NCI-H446 (cell line): ENCODE results near the gene ZFX.
"Not testable (repeated sequence)": the region's sequence is repeated elsewhere in the genome, so short reads cannot be mapped to it uniquely, and the experiment has no call there.

ENCODE experiments used
- DNase-seq, 2 experiments: peaks; one replicate each; lab custom pipeline; 2025; lab: John Stamatoyannopoulos, UW

Gene ZFX

DNA sequence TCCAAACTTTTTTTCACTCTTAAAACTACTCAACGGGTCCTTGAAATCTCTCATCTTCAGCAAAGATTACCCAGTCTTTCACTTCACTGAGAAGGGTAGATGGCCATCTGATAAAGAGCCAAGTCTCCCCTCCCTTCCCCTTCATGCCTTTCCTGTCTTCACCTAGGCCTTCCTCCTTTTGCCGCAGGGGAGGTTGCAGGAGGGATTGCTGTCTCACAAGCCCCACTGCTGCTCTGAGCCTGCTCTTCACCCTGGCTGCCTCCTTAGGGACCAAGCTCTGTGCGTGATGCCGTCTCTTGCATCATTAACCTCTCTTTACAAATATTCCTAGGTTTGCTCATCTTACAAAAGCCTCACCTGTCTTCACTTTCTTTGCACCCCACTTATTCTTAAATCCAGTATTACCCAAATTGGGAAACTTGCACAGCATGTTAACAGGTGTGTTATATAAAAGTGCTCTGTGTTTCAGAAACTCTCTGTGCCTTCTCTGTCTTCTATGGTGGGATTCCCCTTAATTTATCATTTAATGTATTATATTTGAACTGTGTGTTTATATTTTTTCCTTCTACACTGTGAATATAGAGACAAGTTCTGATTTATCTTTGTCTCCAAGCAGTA, 3.8 kb downstream of the ZFX start:
- no peak for DNase-seq

DNA sequence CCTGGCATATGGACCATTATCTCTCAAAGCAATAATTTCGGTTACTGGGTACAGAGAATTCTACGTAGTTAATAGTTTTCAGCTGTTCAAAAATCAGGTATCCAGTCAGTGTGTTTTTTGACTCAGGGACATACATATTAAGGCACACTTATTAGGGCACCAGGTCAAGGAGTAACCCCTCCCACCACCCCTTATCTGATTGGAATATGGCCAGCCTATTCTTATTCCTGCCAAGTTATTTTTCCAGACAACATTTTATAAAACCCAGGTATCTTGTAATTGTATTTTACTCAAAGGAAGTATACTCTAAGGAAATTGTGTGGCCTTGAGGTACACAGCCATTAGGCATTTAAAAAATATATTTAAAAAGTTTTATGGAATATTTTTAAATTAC, 4.3 kb downstream of the ZFX start:
- DNase-seq, result no peak

DNA sequence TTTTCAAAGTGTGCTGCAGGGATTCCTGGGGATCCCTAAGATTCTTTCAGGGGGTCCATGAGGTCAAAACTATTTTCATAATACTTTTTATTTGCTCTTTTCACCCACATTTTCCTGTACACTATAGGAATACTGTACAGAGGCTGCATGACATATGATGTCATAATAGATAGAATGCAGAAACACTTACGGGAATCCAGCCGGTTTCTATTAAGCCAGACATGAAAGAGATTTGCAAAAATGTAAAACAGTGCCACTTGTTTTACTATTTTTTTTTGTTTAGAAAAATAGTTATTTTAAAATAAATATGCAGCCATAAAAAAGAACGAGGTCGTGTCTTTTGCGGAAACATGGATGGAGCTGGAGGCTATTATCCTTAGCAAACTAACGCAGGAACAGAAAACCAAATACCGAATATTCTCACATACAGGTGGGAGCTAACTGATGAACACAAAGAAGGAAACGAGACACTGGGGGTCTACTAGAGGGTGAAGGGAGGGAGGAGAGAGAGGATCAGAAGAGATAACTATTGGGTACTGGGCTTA, 5.0 kb downstream of the ZFX start:
- no peak for DNase-seq

DNA sequence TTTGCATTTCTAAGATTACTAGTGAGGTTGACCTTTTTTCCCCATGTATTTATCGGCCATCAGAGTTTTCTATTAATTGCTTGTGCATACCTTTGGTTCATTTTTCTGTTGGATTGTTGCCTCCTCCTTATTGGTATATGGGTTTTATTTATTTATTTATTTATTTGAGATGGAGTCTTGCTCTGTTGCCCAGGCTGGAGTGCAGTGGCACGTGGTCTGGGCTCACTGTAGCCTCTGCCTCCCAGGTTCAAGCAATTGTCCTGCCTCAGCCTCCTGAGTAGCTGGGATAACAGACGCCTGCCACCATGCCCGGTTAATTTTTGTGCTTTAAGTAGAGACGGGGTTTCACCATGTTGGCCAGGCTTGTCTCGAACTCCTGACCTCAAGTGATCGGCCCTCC, 6.2 kb downstream of the ZFX start:
- not testable (repeated sequence) for DNase-seq

DNA sequence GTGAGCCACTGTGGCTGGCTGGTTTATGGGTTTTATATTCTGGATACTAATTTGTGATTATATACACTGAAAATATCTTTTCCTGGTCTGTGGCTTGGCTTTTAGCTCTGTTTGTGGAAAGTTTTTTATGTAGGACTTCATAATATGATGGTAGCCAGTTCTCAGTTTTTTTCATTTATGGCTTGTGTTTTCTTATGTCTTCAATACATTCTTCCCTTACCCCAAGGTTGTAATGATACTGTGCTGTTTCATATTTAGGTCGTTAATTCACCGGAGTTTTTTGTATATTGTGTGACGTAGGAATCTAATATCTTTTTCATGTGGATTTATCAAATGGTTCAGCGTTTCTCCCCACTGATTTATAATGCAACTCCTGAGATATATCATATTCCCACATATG, 6.6 kb downstream of the ZFX start:
- no peak for DNase-seq

DNA sequence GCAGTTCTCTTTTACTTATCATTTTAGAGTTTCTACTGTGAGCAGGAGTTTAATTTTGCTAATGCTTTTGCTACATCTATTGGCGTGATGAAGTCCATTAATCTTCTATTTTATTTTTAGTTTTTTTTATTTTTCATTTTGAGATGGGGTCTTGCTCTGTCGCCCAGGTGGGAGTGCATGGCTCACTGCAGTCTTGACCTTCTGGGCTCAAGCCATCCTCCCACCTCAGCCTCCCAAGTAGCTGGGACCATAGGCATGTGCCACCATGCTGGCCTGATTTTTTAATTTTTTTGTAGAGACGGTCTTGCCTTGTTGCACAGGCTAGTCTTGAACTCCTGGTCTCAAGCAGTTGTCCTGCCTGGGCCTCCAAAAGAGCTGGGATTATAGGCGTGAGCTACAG, 9.4 kb downstream of the ZFX start:
- DNase-seq, result no peak

DNA sequence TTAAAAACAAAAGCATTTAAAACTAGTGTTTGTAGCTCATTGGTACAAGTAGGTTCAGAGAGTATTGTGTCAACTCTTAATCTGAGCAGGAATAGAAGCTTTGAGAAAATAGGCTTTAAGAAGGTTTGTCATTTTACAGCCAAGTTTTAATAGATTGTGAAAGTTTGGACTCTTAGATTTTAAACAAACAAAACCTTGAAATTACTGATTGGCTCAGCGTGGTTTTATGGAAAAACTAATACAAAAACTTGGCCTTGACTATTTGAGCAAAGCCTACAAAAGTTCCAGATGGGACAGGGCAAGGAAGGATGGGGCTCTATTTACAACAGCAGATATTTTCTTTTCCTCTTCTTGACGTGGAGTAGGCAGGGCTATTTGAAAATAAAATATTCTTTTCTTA, 16.5 kb downstream of the ZFX start:
- no peak for DNase-seq

DNA sequence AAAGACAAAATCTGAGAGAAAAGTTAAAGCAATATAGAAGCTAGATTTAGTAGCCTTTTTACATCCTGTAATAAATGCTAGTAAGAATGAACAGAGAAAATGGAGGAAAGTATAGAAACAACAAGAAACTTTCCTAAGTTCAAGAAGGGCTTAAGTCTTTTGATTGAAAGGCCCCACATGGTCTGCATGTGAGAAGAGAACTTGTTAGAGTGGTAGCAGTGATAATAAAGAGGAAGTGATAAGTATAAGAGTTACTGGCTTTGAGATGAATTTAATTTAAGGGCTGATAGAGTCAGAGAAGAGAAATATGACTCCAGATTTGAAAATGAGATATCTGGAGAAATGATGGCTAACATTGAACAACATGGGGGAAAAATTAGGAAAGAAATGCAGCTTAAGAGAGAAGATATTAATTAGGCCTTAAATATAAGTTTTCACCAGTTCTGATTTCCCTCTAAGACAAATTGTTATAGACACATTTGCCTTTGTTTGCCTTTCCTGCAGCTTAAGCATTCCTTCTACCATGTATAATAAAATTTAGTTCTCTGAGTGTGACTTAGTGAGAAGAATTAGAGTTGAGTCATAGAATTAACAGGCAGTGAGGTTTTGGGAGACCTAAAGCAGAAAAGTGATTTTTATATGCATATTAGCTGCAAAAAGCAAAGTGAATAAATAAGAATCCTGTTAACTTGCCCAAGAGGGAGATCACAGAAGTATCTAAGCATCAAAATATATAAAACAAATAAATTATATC, 18.4 kb downstream of the ZFX start:
- no peak for DNase-seq

DNA sequence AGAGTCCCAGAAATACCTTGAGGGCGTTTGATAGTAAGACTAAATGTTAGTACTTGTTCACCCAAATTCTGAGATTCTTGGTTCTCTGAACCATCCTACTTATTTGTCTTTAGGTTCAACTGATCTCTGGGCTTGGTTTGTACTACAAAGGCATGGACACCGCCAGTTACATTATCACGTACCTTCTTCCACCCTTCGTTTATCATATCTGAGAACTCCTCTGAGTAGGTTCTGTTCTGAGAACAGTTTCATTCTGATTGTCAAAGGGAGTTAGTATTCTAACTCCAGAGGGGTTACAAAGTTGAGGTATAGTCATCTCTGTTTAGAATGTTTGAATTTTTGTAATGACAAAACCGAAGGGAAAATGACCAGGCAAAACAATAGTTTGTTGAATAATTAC, 19.3 kb downstream of the ZFX start:
- DNase-seq, result no peak

DNA sequence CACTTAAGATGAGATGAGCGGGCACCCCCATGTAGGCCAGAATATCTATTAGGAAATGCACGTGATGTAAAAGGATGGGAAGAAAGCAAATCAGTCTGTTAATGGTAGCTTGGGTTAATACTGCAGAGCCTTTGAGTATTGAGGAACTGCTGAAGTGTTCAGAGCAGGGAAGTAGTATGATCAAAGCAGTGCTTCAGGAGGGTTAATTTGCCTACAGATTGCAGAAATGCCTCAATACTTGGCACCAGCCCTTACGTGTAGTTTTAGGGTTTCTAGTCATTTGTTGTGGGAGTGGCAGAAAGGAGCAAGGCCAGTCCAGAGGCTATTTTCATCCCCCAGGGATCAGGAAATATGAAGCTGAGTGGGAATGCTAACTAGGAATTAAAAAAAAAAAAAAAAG, 19.7 kb downstream of the ZFX start:
- DNase-seq, result no peak

DNA sequence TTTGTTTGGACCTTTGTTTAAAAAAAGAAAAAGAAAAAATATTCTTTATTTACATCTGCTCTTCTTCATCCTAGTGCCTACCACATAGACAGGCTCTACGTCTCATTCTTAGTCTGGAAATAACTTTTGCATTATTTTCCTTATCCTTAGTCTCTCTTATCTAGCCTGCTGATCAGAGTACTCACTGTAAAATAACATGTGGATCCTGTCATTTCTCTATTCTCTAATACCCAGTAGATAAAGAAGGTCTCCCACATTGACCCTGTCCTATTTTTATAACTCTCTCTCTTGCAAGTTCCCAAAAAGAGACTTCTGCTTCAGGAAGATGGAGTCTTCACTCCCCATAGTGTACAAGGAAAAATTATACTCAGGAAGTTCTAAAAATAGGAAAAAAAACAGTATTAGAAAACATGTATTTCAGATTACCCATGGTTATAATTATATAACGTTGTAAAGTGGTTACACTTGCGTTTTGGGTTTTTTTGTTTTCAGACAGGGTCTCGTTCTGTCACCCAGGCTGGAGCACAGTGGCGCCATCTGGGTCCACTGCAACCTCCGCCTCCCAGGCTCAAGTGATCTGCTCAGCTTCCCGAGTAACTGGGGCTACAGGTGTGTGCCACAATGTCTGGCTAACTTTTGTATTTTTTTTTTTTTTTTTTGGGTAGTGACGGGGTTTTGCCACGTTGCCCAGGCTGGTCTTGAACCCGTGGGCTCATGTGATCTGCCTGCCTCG, 23.8 kb downstream of the ZFX start:
- no peak for DNase-seq

DNA sequence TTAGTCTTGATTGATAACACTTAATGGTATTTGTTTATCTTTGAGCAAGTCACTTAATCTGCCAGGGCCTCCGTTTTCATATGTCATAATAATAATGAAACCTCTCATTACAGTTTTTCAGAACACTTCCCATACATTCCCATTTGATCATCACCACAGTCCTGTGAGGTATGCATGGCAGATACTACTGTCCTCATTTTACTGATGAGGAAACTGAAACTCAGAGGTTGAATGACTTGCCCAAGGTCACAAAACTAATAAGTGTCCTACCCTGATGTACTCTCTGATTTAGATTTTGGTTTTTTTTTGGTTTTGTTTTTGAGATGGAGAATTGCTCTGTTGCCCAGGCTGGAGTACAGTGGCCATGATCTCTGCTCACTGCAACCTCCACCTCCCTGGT, 25.7 kb downstream of the ZFX start:
- DNase-seq, result no peak

DNA sequence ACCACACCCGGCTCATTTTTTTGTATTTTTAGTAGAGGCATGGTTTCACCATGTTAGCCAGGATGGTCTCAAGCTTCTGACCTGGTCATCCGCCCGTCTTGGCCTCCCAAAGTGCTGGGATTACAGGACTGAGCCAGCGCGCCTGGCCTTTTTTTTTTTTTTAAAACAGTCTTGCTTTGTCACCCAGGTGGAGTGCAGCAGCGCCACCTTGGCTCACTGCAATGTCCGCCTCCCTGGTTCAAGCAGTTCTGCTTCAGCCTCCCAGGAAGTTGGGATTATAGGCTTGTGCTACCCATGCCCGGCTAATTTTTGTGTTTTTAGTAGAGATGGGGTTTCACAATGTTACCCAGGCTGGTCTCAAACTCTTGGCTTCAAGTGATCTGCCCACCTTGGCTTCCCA, 28.9 kb downstream of the ZFX start:
- no peak for DNase-seq

DNA sequence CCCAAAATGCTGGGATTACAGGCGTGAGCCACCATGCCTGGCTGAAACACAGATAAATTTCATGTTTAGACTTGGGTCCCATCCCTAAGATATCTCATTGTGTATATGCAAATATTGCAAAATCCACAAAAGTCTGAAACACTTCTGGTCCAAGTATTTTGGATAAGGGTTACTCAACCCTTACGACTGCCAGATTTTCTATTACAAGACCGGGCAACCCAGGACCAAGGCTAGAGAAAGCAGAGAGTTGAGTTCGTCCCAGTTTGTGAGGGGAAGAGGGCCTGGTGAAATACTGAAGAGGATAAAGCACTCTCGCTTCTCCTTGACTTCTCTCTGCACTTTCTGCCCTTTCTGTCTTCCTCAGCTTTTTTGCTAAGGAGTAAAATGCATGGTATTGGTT, 34.5 kb downstream of the ZFX start:
- DNase-seq, result no peak

DNA sequence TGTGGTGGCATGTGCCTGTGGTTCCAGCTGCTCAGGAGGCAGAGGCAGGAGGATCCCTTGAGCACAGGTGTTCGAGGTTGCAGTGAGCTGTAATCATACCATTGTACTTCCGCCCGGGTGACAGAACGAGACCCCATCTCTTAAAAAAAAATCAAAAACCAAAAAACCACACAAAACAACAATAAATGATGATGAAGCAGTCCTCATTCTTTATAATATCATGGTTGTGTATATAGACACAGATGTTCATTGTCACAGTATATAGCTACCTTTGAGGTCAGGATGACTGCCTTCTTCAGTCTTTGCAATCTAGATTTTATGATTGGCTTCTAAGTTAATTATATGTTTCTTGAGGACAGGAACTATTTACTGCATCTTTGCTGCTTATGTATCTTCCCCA, 37.0 kb downstream of the ZFX start:
- no peak for DNase-seq

DNA sequence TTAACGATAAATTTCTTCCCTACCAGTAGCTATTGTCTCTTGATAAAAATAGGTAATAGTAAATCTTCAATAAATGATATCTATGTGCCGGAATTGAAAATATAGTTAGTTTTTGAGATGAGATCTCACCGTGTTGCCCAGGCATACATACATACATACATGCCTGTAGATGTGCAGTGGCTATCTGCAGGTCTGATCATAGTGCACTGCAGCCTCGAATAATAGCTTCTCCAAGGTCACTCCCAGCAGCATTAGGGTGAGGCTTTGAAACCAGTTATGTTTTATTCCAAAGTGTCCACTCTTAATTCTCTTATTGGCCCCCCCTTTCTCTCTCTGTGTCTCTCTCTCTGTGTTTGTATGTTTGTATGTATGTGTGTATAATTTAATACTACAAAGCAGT, 37.5 kb downstream of the ZFX start:
- no peak for DNase-seq

DNA sequence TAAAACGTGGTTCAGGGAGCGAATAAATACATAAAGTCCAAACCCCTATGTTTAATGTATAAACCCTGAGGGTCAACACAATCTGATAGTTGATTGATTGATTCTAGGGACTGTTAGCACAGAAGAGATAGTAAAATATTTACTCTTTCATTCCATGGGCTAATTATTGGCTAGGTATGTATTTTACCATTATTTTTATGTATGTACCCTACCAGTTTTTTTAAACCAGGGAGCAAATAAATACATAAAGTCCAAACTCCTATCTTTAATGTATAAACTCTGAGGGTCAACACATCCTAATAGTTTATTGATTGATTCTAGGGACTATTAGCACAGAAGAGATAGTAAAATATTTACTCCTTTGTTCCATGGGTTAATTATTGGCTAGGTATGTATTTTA, 40.0 kb downstream of the ZFX start:
- no peak for DNase-seq

DNA sequence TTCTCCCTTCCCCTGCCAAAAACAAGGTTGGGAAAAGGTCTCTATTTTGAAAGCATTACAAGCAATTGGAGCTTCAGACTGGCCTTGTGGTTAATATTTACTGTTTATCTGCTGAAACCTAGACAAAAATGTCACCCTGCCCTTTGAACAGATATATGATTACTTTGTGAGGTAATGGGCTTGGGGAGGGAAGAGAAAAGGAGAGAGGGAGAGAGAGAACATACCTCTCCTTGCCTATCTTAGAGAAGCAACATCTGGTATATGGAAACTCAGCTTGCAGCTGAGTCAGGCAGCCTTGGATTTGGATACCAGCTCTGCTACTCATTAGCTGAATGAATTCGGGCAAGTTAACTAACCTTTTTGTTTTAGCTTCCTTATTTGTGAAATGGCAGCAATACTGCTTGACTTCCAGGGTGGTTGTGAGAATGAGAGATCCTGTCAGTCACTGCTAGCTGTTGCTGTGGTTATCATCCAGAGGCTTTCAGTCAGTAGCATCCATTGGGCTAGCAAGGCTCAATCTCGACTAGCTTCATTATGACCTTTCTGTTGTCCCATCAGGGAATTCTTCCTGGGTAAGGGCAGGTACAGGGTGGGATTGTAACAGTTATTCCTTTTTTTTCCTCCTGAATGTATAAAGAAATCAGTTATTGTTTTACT, 41.1 kb downstream of the ZFX start:
- no peak for DNase-seq

DNA sequence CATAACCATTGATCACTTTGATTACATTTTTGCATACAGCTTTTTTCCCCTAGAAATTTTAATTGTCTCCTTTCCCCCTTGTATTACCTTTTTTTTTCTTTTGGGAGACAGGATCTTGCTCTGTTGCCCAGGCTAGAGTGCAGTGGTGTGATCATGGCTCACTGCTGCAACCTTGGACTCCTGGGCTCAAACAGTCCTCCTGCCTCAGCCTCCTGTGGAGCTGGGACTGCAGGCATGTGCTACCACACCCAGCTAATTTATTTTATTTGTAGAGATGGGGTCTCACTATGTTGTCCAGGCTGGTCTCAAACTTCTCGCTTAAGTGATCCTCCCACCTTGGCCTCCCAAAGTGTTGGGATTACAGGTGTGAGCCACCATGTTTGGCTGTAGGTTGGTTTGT, 47.0 kb downstream of the ZFX start:
- no peak for DNase-seq

DNA sequence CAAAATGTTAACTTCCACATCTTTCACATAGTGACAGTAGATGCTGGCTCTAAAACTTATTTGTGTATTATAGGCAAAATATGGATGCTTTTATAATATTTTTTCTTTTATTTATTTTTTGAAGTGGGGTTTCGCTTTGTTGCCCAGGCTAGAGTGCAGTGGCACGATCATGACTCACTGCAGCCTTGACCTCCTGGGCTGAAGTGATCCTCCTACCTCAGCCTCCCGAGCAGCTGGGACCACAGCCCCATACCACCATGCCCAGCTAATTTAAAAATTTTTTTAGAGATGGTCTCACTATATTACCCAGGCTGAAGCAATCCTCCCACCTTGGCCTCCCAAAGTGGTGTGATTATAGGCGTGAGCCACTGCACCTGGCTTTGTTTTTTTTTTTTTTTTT, 48.6 kb downstream of the ZFX start:
- DNase-seq, result no peak

DNA sequence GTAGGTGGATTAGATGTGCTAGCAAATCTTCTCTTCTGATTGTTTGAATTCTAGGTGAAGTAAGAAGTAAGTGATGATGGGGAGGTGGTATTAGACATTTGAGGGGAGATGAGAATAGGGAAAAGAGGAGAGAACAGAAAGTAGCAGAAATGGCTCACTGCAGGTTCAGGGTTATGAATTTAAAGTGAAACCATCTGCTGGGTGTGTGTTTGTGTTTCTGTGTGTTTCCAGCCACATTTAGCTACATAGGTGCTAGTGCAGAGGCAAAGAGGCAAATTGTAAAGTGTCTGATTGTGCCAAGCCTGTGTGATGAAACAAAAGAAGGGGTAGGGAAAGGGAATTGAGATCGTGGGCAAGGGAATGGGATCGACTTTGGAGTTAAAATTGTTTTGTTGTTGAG, 50.6 kb downstream of the ZFX start:
- DNase-seq, result no peak

DNA sequence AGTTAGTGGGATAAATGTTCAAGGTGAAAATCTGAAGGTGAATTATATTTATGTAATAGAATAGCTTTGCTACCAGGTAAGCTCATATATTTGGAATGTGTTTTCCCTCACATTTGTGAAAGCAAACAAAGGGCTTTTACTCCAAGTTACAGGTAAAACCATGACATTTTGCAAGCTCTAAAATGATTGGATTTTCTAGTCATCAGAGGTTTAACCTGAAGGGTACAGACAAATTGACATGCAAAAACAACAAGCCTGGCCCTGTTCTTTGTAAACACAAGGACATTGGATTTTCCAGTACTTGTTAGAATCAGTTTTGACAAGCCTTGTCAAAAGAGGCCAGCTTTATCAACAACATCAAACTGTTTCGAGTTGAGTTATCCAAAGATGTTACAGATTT, 51.7 kb downstream of the ZFX start:
- no peak for DNase-seq
